ENCODE results near the gene TMEM163. TPM values are rescaled to one million over a fixed set of nuclear protein-coding genes. Genes with fewer than 3 reads are reported as not detected.

The TMEM163 gene
- total and polyA plus RNA-seq, 2 of the 13 experiments (the other 11 are each of a cell fraction or from before 2014, with no cell fraction given), result 0.05 TPM; not detected in 1

DNA sequence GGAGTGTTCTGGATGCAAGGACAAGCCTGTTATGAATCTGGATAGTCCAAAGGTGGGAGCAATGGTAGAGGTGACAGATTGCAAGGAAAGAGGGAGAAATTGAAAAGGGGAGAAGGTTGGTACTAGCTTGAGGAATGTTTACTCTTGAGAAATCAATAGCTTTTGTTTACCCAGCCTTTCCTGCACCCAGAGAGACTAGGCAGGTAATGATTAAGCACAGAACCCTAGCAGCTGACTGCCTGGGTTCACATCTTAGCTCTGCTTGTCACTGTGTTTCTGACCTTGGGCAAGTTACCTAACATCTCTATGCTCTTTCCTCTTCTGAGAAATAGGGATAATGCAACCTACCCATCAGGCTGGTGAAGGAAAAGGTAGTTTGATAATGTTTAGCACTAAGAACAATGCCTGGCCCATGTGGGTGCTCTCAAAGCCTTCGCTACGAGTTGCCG is 286.3 kb downstream of the TMEM163 start (continued):
- no peak for TF ChIP-seq SRY (CRISPR knock-in tag; IDR thresholded peaks at IDR 0.05)
- TF ChIP-seq, protein P1, sequence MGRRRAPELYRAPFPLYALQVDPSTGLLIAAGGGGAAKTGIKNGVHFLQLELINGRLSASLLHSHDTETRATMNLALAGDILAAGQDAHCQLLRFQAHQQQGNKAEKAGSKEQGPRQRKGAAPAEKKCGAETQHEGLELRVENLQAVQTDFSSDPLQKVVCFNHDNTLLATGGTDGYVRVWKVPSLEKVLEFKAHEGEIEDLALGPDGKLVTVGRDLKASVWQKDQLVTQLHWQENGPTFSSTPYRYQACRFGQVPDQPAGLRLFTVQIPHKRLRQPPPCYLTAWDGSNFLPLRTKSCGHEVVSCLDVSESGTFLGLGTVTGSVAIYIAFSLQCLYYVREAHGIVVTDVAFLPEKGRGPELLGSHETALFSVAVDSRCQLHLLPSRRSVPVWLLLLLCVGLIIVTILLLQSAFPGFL (CRISPR knock-in tag; IDR thresholded peaks at IDR 0.05), result no peak
- TF ChIP-seq FOXO1 (CRISPR knock-in tag; IDR thresholded peaks at IDR 0.05), result peak; percentile 85
- no peak for TF ChIP-seq ZNF83 (CRISPR knock-in tag; IDR thresholded peaks at IDR 0.05; ENCODE audit: borderline replicate concordance)
- TF ChIP-seq, protein P2, sequence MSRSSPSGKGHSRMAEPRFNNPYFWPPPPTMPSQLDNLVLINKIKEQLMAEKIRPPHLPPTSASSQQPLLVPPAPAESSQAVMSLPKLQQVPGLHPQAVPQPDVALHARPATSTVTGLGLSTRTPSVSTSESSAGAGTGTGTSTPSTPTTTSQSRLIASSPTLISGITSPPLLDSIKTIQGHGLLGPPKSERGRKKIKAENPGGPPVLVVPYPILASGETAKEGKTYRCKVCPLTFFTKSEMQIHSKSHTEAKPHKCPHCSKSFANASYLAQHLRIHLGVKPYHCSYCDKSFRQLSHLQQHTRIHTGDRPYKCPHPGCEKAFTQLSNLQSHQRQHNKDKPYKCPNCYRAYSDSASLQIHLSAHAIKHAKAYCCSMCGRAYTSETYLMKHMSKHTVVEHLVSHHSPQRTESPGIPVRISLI (CRISPR knock-in tag; IDR thresholded peaks at IDR 0.05; ENCODE audit: borderline replicate concordance), result peak; percentile 39; the same call in 1 of the 2 replicates
- peak; percentile 78; the same call in 1 of the 2 replicates for TF ChIP-seq MEIS1 (CRISPR knock-in tag; IDR thresholded peaks at IDR 0.05; ENCODE audit: borderline replicate concordance)
- TF ChIP-seq HMG20A (CRISPR knock-in tag; IDR thresholded peaks at IDR 0.05; ENCODE audit: borderline replicate concordance), result peak; percentile 95; the same call in 1 of the 2 replicates
- TF ChIP-seq ZNF777 (CRISPR knock-in tag; IDR thresholded peaks at IDR 0.05), result no peak
- no peak for TF ChIP-seq GLI4 (CRISPR knock-in tag; IDR thresholded peaks at IDR 0.05; ENCODE audit: borderline replicate concordance)
- no peak for TF ChIP-seq ZNF180 (CRISPR knock-in tag; IDR thresholded peaks at IDR 0.05; ENCODE audit: borderline replicate concordance, low read depth)
- peak; percentile 58; the same call in 1 of the 2 replicates for TF ChIP-seq ARID2 (CRISPR knock-in tag; IDR thresholded peaks at IDR 0.05; ENCODE audit: borderline replicate concordance)
- no peak; the same call in 1 of the 2 replicates for TF ChIP-seq MYNN (CRISPR knock-in tag; IDR thresholded peaks at IDR 0.05; ENCODE audit: low read depth)
- TF ChIP-seq PAWR (CRISPR knock-in tag; IDR thresholded peaks at IDR 0.05; ENCODE audit: borderline replicate concordance), result no peak
- TF ChIP-seq FOSL2 (CRISPR knock-in tag; IDR thresholded peaks at IDR 0.05), result peak; percentile 90
- no peak for TF ChIP-seq HNRNPH1 (optimal IDR thresholded peaks at IDR 0.05; ENCODE audit: low read depth, low read length)
- TF ChIP-seq, protein P3, sequence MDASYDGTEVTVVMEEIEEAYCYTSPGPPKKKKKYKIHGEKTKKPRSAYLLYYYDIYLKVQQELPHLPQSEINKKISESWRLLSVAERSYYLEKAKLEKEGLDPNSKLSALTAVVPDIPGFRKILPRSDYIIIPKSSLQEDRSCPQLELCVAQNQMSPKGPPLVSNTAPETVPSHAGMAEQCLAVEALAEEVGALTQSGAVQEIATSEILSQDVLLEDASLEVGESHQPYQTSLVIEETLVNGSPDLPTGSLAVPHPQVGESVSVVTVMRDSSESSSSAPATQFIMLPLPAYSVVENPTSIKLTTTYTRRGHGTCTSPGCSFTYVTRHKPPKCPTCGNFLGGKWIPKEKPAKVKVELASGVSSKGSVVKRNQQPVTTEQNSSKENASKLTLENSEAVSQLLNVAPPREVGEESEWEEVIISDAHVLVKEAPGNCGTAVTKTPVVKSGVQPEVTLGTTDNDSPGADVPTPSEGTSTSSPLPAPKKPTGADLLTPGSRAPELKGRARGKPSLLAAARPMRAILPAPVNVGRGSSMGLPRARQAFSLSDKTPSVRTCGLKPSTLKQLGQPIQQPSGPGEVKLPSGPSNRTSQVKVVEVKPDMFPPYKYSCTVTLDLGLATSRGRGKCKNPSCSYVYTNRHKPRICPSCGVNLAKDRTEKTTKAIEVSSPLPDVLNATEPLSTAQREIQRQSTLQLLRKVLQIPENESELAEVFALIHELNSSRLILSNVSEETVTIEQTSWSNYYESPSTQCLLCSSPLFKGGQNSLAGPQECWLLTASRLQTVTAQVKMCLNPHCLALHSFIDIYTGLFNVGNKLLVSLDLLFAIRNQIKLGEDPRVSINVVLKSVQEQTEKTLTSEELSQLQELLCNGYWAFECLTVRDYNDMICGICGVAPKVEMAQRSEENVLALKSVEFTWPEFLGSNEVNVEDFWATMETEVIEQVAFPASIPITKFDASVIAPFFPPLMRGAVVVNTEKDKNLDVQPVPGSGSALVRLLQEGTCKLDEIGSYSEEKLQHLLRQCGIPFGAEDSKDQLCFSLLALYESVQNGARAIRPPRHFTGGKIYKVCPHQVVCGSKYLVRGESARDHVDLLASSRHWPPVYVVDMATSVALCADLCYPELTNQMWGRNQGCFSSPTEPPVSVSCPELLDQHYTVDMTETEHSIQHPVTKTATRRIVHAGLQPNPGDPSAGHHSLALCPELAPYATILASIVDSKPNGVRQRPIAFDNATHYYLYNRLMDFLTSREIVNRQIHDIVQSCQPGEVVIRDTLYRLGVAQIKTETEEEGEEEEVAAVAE (CRISPR knock-in tag; IDR thresholded peaks at IDR 0.05; ENCODE audit: borderline replicate concordance), result 0 out of 2 replicates have a peak, but pooled peaks have one; percentile 59
- TF ChIP-seq MED13 (CRISPR knock-in tag; IDR thresholded peaks at IDR 0.05), result peak; percentile 69; the same call in 1 of the 2 replicates
- TF ChIP-seq, protein P4, sequence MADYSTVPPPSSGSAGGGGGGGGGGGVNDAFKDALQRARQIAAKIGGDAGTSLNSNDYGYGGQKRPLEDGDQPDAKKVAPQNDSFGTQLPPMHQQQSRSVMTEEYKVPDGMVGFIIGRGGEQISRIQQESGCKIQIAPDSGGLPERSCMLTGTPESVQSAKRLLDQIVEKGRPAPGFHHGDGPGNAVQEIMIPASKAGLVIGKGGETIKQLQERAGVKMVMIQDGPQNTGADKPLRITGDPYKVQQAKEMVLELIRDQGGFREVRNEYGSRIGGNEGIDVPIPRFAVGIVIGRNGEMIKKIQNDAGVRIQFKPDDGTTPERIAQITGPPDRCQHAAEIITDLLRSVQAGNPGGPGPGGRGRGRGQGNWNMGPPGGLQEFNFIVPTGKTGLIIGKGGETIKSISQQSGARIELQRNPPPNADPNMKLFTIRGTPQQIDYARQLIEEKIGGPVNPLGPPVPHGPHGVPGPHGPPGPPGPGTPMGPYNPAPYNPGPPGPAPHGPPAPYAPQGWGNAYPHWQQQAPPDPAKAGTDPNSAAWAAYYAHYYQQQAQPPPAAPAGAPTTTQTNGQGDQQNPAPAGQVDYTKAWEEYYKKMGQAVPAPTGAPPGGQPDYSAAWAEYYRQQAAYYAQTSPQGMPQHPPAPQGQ (CRISPR knock-in tag; IDR thresholded peaks at IDR 0.05; ENCODE audit: borderline replicate concordance), result no peak

Data from HepG2 (cell line).